Measurements from ENCODE around the gene KDM5A.

DNA sequence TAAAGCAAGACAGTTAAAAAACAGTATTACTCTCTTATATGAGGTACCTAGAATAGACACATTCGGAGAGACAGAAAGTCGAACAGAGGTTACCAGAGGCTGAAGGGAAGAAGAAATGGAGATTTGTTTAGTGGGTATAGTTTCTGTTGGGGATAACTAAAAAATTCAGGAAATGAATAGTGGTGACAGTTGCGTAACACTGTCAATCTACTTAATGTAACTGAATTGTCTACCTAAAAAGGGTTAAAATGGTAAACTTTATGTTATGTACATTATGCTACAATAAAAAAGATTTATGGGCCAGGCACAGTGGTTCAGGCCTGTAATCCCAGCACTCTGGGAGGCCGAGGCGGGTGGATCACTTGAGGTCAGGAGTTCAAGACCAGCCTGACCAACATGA is 95.9 kb downstream of the KDM5A start:
- TF ChIP-seq, protein P1, sequence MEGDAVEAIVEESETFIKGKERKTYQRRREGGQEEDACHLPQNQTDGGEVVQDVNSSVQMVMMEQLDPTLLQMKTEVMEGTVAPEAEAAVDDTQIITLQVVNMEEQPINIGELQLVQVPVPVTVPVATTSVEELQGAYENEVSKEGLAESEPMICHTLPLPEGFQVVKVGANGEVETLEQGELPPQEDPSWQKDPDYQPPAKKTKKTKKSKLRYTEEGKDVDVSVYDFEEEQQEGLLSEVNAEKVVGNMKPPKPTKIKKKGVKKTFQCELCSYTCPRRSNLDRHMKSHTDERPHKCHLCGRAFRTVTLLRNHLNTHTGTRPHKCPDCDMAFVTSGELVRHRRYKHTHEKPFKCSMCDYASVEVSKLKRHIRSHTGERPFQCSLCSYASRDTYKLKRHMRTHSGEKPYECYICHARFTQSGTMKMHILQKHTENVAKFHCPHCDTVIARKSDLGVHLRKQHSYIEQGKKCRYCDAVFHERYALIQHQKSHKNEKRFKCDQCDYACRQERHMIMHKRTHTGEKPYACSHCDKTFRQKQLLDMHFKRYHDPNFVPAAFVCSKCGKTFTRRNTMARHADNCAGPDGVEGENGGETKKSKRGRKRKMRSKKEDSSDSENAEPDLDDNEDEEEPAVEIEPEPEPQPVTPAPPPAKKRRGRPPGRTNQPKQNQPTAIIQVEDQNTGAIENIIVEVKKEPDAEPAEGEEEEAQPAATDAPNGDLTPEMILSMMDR (IDR thresholded peaks at IDR 0.05) = no peak
- no peak for TF ChIP-seq POLR2A (IDR thresholded peaks at IDR 0.05)

All from uterus (tissue), 2 donors.